Measurements from ENCODE around the gene SLC9A2.

SLC9A2 gene

DNA sequence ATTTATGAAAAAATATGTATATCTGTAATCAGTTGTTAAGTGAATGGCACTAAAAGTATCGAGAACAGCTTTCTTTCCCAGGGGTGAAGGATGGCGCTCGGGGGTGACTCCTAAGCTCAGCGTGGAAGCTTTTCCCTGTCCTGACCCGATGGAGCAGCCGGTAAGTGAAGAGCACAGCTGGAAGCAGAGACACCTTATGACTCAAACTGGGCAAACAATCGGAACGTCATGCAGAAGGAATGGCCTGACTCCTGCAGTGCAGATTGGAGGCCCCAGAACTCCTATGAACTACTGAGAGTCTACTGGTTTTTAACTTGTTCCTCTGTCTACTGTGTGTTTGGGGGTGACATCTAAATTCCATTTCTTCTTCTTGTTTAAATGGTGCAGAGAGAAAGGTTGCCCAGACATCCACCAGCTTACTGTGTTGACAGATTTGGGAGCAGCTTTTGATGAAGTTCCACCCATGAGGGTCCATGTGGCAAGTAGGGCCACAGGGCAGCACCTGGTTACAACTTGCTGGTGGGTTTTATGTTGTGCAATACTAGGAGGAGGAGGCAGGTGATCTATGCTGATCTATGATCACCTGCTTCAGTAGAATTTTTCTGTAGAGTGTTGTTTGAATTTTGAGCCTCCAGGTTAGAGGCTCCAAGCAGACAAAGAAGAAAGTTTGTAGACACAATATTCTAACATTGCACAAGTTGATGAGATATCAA, 89.7 kb downstream of the SLC9A2 start:
- TF ChIP-seq, protein P1, sequence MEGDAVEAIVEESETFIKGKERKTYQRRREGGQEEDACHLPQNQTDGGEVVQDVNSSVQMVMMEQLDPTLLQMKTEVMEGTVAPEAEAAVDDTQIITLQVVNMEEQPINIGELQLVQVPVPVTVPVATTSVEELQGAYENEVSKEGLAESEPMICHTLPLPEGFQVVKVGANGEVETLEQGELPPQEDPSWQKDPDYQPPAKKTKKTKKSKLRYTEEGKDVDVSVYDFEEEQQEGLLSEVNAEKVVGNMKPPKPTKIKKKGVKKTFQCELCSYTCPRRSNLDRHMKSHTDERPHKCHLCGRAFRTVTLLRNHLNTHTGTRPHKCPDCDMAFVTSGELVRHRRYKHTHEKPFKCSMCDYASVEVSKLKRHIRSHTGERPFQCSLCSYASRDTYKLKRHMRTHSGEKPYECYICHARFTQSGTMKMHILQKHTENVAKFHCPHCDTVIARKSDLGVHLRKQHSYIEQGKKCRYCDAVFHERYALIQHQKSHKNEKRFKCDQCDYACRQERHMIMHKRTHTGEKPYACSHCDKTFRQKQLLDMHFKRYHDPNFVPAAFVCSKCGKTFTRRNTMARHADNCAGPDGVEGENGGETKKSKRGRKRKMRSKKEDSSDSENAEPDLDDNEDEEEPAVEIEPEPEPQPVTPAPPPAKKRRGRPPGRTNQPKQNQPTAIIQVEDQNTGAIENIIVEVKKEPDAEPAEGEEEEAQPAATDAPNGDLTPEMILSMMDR (IDR thresholded peaks at IDR 0.05; ENCODE audit: insufficient read depth, low read length, poor library complexity, severe bottlenecking), result no peak
- Histone ChIP-seq H3K27me3 (replicated peaks; ENCODE audit: control insufficient read depth, insufficient read depth, low read length) (no peaks in the 10 kb centered on the region), H3K4me3 (replicated peaks; ENCODE audit: low read depth, low read length) (no peak overlapping the region), H3K36me3 (ENCODE audit: control insufficient read depth, insufficient read depth, low read length) (no peaks in the 10 kb centered on the region)
- DNase-seq (ENCODE audit: extremely low read depth, insufficient read length), result no peak

DNA sequence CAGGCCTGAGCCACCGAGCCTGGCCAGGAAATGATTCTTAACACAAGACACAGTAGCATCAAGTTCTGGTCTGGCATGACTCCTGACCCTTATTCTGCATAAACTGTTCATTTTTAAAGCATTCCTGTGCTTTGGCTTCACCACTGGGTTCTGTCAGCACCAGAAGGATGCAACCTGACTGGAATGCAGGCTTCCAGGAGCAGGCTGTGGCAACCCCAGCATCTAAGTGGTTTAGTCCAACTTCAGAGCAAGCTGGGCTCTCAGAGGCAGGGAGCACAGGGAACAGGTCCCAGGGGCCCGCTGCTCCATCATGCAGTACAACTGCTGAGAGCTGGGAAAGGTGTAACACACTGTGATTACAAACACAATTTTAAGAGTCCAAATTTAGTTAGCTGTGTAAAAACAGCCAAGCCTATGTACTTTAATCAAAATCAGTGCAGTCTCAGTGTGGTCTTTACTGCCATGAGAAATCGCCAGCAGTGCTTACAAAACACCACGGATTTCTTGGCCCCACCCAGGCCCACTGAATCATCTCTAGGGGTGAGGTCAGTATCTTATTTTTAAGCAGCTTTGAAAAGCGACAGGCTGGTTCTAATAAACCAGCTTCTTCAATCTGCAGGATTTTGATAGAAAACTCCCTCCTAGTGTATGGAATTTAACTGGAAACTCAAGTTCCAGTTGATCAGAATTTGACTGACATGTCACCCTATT, 98.1 kb downstream of the SLC9A2 start:
- Histone ChIP-seq H3K4me3 (replicated peaks; ENCODE audit: low read depth, low read length) (no peak overlapping the region), H3K27me3 (replicated peaks; ENCODE audit: control insufficient read depth, insufficient read depth, low read length) (no peaks in the 10 kb centered on the region), H3K36me3 (ENCODE audit: control insufficient read depth, insufficient read depth, low read length) (peaks cover 9% of the 10 kb centered on the region)
- DNase-seq (ENCODE audit: extremely low read depth, insufficient read length), result no peak
- TF ChIP-seq, protein P1 (IDR thresholded peaks at IDR 0.05; ENCODE audit: insufficient read depth, low read length, poor library complexity, severe bottlenecking), result no peak

GRCh38 chr2:102718387-102719316, 99.3 kb downstream of the SLC9A2 start:
- no peak overlapping the region for H3K4me3 ChIP-seq (replicated peaks; ENCODE audit: low read depth, low read length)
- TF ChIP-seq, protein P1 (IDR thresholded peaks at IDR 0.05; ENCODE audit: insufficient read depth, low read length, poor library complexity, severe bottlenecking), result no peak
- peaks cover 9% of the 10 kb centered on the region for H3K36me3 ChIP-seq (ENCODE audit: control insufficient read depth, insufficient read depth, low read length)
- H3K27me3 ChIP-seq (replicated peaks; ENCODE audit: control insufficient read depth, insufficient read depth, low read length), result no peaks in the 10 kb centered on the region
- no peak for DNase-seq (ENCODE audit: extremely low read depth, insufficient read length)

DNA sequence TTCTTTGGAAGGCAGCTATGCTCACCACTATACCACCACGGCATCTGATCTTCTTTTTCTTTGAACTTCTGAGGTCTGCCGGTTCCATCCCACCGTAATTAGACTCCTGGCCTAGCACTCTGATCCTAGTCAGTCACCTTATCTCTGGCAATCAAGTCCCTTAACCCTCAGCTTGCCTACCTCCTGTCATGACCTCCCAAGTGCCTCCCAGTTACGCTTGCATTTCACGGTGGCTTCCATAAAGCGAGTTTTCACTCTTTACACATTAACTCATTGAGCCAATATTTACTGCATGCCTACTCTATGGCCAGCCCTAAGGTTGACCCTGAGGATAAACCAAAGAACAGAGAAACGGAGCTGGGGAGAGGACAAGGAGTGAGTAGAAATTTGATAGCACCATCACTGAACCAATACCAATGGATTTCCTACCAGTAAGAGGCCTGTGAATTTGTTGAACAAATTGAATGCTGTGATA, 104.7 kb downstream of the SLC9A2 start:
- peaks cover 3% of the 10 kb centered on the region for H3K36me3 ChIP-seq (ENCODE audit: control insufficient read depth, insufficient read depth, low read length)
- TF ChIP-seq, protein P1 (IDR thresholded peaks at IDR 0.05; ENCODE audit: insufficient read depth, low read length, poor library complexity, severe bottlenecking), result no peak
- H3K4me3 ChIP-seq (replicated peaks; ENCODE audit: low read depth, low read length), result no peak overlapping the region
- no peaks in the 10 kb centered on the region for H3K27me3 ChIP-seq (replicated peaks; ENCODE audit: control insufficient read depth, insufficient read depth, low read length)
- DNase-seq (ENCODE audit: extremely low read depth, insufficient read length), result no peak

GRCh38 chr2:102724553-102724952, 105.2 kb downstream of the SLC9A2 start:
- peaks cover 3% of the 10 kb centered on the region; the same call in 1 of the 2 replicates for H3K36me3 ChIP-seq (ENCODE audit: control insufficient read depth, insufficient read depth, low read length)
- no peaks in the 10 kb centered on the region for H3K27me3 ChIP-seq (replicated peaks; ENCODE audit: control insufficient read depth, insufficient read depth, low read length)
- TF ChIP-seq, protein P1 (IDR thresholded peaks at IDR 0.05; ENCODE audit: insufficient read depth, low read length, poor library complexity, severe bottlenecking), result no peak
- no peak overlapping the region for H3K4me3 ChIP-seq (replicated peaks; ENCODE audit: low read depth, low read length)
- no peak for DNase-seq (ENCODE audit: extremely low read depth, insufficient read length)

All from GM06990 (cell line).